Caki2 (cell line): ENCODE data around the gene PAIP2. TPM values are rescaled to one million over a fixed set of nuclear protein-coding genes. Genes with fewer than 3 reads are reported as not detected.

Experiments
- DNase-seq: peaks from one replicate; pipeline ENCODE4 v3.0.0-alpha.2; 2015; ENCODE audit warnings: low read depth
- in situ Hi-C: cut with HindIII; loops from 2 replicates; pipeline ENCODE4 v1.10.0; 2016; ENCODE audit warnings: low sequenced_read_pairs, low pct_unique_long_range_greater_than_20kb, mixed read lengths
- total RNA-seq: library from RNA; depleted of rRNA; stranded (reverse); fragments of >200 nt; shearing (Covaris generic); gene quantifications from 2 replicates; pipeline ENCODE4 v1.2.3, GENCODE V29; 2014; ENCODE audit warnings: low replicate concordance; rRNA removed

The PAIP2 gene
- 40.6 and 41.9 TPM in 2 replicates for total RNA-seq

- peak; percentile 95 for DNase-seq
- in situ Hi-C loops = no loop called here
These were observed at the start of gene PAIP2 for GRCh38 chr5:139341689-139342422. TSS of gene PAIP2 (plus strand) at chr5:139341854. CDS start at chr5:139363785, 21,931 bp downstream.

GRCh38 chr5:139293202-139293506 lies 48.5 kb upstream of the PAIP2 start:
- DNase-seq = no peak
- in situ Hi-C loops = no loop called here

- in situ Hi-C loops = no loop called here
- DNase-seq = peak; percentile 94
These were observed 47.9 kb upstream of the PAIP2 start, which contains the start of gene MATR3 for GRCh38 chr5:139293507-139294373. TSS of gene MATR3 (plus strand) at chr5:139293740. CDS start at chr5:139307416, 13,676 bp downstream.

- in situ Hi-C loops = no loop called here
- peak; percentile 81 for DNase-seq
These were observed 47.1 kb upstream of the PAIP2 start for GRCh38 chr5:139294374-139295165.

DNA sequence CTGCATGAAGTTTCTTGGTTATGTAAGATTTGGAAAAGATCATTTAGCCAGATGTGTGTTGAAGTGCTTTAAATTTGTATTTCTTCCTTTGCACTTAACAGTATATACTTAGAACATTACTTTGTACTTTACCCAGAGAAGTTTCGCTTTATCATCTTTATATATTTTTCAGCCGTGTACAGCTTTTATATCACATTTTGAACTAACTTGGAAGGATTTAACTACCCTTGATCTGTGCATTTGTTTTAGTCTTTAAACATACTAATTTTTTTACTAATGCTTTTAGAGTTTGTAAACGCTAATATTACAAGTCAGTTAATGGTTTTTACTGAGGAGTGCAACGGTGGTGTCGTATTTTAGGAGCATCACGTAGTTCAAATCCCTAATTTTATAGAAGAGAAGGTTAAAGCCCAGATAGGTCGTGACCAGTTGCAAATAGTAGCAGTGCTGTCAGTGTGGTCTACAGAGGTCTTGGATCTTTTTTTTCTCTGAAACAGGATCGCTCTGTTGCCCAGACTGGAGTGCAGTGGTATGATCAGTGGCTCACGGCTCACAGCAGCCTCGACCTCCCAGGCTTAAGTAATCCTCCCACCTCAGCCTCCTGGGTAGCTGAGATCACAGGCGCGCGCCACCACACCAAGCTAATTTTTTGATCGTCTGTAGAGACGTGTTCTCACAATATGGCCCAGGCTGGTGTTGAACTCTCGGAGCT lies 46.2 kb upstream of the PAIP2 start:
- no peak for DNase-seq
- in situ Hi-C loops = no loop called here

DNA sequence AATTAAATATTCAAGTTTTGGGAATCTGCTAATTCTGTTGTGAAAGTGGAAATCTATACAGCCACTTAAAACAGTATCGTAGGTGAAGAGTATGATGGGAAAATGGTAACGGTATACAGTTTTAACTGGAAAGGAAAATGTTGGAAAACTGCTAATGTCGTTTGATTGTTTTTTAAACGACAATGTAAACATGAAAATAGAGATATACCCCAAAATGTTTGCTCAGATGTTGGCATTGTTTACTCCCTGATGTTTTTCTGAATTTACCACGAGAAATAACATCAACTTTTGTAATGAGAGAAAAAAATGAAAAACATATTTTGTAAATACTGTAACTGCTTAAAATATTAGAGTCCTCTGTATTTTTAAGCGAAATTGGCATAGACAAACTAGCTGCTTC lies 45.5 kb upstream of the PAIP2 start:
- DNase-seq = no peak
- in situ Hi-C loops = no loop called here

DNA sequence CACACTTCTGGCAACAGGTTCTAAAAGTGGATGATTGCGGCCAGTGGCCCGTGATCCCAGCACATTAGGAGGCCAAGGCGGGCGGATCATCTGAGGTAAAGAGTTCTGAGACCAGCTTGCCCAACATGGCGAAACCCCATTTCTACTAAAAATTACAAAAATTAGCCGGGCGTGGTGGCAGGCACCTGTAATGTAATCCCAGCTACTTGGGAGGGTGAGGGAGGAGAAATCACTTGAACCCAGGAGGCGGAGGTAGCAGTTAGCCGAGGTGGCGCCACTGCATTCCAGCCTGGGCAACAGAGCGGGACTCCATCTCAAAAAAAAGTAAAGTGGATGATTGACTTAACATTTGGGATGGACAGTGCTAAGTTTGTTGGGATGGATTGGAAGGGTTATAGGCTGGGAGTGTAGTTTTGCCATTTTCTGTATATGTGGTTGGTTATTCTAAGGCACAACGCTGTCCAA lies 44.8 kb upstream of the PAIP2 start:
- in situ Hi-C loops = no loop called here
- no peak for DNase-seq

DNA sequence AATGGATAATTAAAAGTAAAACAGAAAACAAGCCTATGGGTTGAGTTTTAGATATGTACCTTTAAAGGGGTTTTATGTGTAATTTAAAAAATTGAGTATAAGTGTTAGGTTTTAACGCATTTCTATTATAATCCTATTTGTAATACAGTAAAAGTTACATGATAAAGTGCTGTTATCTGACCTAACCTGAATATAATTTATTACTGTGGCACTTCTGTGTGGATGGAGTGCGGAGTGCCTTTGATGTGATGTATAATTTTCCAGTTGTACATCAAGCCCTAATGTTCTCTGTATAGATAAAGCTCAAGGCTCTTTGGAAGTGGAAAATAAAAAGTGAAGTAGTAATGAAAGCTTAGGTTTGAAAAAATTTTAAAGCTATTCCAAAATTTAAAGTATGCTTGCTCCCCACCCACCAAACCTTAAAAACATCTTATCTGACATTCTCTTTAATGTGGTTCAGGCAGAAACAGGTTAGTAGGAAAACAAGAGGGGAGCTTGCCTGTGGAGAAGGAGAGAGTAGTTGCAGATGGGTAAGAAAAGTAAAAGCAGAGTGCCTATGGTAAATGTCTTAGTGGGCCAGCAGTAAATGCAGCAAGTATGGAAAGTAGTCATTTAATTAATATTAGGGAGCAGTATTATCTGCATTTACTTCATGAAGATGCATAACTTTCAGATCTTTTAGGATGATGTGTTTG lies 44.1 kb upstream of the PAIP2 start:
- in situ Hi-C loops = no loop called here
- DNase-seq = no peak

- in situ Hi-C loops = no loop called here
These were observed 43.4 kb upstream of the PAIP2 start for GRCh38 chr5:139298242-139298641.

GRCh38 chr5:139299486-139299885 lies 42.2 kb upstream of the PAIP2 start:
- in situ Hi-C loops = no loop called here
- DNase-seq = no peak

More at GRCh38 chr5:139298242-139298641, 43.4 kb upstream of the PAIP2 start:
- DNase-seq = no peak

DNA sequence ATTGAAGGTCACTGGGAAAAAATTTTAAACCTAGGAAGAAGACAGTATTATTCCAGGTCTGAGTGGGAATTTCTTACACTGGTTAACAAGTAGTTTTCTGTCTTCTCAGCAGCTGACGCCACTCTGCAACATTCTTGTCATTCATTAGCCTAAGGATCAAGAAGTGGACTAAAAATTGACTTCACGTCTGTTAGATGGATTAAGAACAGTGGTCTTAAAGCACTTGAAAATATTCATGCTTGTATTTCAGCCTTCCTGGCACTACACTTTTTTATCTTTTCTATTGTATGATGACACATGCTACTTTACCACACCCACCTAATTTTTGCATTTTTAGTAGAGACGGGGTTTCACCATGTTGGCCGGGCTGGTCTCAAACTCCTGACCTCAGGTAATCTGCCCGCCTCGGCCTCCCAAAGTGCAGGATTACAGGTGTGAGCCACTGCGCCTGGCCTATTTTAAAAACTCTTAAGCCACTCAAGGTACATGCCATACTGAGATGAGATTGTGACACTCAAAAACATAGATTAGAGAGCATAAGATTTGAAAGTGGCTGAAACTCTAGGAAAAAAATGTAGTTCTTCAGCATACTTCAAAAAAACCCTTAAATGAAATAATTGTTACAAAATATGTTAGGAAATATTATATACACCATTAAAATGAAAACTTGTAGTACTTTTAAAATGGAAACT lies 39.7 kb upstream of the PAIP2 start:
- DNase-seq = no peak

DNA sequence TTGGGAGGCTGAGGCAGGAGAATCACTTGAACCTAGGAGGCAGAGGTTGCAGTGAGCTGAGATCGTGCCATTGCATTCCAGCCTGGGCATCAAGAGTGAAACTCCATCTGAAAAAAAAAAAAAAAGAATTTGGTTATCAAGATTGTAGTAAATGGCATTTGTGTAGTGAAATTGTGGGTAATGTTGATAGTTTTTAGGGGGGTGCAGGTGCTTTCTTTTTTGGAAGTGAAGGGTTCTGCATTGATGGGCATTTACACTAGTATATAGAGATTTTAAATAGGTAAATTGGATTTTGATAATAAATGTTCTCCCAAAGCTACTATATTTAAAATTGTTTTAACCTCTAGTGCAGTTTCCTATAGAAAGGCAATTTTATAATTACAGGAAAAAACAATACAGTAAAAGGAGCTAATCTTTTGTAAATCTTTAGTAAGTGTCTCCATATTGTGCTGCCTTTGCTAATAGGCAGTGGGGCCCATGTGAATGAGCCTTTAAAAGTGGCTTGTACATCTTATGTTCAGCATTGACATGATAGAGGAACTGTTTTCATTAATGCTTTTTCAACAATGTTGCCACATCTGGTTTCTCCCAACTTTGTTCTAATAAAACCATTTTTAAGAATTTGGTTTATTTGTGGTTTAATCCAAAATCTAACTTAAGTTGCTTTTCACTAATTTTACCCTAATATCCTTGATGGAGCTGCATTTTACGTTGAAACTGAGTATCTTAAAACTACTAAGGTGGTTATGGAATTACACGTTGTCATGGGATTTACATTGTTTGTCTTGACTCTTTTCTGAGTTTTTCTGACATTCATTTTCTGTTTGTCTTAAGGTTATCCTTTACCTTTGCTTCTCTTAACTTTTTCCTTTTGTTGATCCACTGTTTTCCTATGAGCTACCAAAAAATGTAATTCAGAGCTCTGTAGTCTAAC lies 37.0 kb upstream of the PAIP2 start:
- DNase-seq = no peak
- in situ Hi-C loops = no loop called here

More for the DNA sequence above, 39.7 kb upstream of the PAIP2 start:
- in situ Hi-C loops = no loop called here

DNA sequence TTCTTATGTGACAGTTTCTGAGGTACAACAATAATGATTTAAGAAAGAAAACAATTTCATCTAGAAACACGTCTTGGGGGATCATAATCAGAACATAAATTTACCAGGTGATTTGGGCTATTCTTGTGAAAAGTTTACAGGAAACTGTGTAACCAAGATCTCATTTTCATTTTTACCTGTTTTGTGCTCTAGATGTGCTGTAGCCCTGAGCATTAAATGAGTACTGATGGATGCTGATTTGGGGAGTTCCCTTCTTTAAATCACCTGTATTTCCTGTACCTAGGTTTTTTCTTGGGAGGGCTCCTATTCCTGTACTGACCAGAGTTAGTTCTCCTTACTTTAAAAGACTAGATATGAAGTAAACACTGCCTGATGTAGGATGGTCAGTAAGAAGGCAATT lies 35.5 kb upstream of the PAIP2 start:
- no peak for DNase-seq
- in situ Hi-C loops = no loop called here

GRCh38 chr5:139306628-139307379 lies 34.9 kb upstream of the PAIP2 start:
- DNase-seq = no peak
- in situ Hi-C loops = no loop called here

DNA sequence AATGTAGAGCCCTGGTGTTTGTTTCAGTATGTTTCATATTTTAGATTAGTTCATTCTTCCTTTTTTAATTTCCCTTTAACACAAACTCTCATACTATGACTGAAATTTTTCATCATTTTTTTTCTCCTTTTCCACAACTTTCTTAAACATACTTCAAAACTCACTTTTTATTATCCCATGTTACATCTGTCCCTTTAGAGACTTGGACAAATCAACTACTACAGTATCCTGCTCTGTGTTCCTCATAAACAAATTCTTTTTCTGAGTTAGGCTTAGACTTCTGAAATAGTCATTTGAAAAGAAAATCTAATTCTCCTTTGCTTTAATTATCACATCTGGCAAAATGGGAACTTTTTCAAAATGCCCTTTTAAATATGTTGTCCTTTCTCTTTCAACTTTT lies 32.9 kb upstream of the PAIP2 start:
- in situ Hi-C loops = no loop called here

More for the DNA sequence above, 32.9 kb upstream of the PAIP2 start:
- DNase-seq = no peak
